NCI-H82 (cell line): ENCODE data around the gene SYPL2.
"Not testable (repeated sequence)": the region's sequence is repeated elsewhere in the genome, so short reads cannot be mapped to it uniquely, and the experiment has no call there.

Experiments
- DNase-seq: peaks from one replicate; lab custom pipeline; 2025; lab: John Stamatoyannopoulos, UW

SYPL2 gene

DNA sequence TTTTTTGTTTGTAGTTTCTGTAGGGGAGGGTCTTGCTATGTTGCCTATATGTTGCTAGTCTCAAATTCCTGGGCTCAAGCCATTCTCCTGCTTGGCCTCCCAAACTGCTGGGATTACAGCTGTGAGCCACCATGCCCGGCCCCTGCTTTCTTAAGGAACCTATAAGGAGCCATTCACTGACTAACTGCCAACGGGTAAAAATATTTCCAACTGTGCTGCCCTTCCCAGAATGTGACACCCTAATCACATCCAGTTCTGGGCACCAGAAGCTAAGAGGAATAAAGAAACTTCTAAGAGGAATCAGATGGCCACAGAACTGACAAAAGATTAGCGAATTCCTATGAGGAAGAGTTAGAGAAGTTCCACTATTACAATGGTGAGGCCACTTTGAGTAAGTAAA, 6.4 kb downstream of the SYPL2 start:
- no peak for DNase-seq

DNA sequence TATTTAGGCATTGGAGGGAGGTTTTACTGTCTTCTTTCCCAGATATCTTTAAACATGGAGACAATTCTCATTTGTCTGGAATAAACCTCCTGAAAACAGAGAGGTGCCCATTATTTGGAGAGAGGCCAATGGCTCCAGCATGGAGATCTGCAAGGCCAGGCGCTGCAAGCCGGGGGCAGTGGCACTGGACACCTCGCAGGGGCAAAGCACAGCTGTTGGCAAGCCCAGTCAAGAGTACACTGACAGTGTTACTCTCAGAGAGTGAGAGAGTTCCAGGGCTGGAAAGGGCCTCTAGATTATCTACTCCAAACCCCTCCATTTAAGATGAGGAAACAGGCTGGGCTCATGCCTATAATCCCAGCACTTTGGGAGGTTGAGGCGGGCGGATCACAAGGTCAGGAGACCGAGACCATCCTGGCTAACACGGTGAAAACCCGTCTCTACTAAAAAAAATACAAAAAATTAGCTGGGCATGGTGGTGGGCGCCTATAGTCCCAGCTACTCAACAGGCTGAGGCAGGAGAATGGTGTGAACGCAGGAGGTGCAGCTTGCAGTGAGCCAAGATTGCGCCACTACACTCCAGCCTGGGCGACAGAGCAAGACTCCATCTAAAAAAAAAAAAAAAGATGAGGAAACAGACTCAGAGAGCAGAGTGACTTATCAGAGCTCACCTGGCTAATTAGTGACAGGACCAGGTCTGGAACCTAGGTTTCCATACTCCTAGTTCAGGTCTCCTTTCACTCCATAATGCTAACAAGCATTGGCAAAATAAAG, 7.1 kb downstream of the SYPL2 start:
- DNase-seq = not testable (repeated sequence)

DNA sequence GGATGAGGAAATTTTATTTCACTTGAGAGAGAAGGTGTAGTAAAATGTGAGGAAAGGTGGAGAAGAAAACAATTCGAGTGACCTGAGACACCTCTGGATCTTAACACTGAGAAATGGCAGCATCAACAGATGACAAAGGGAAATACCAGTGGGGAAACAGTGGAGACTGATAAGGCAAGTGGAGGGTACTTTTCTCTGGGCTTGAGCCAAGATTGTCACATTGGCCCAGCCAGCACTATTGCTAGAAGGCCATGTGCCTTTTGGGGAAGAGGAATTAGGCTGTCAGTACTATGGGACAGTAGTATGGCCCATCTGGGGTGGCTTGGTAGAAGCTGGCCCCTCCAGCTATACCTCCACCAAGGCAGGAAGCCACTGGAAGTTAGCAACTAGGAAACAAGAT, 8.4 kb downstream of the SYPL2 start:
- DNase-seq = no peak

DNA sequence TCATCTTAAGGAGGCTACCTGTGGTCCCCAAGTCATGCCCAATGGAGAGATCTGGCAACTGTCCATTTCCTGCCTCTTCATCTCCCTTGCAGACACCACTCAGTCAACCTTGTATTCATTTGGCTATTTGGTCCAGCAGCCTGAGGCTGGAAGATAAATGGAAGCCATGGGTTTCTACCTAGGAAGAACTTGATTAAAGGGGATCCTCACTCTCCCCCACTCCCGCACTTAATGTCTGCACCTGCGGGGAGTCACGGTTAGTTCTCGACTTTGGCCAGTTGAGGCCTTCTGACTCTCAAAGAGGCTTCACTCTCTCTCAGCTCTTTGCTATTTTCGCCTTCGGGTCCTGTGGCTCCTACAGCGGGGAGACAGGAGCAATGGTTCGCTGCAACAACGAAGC, 8.9 kb downstream of the SYPL2 start:
- DNase-seq = no peak

DNA sequence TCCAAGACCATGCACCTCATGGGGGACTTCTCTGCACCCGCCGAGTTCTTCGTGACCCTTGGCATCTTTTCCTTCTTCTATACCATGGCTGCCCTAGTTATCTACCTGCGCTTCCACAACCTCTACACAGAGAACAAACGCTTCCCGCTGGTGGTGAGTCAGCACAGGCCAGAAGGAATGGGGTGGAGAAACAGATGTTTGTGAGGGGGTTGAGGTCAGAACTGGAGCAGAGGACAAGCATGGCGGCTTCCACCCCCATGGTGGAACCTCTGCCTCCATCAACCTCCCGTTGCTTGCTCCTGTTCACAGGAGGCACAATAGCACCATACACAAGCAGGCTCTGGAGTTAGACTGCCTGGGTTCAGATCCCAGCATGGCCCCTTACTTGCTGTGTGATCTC, 10.5 kb downstream of the SYPL2 start:
- no peak for DNase-seq

DNA sequence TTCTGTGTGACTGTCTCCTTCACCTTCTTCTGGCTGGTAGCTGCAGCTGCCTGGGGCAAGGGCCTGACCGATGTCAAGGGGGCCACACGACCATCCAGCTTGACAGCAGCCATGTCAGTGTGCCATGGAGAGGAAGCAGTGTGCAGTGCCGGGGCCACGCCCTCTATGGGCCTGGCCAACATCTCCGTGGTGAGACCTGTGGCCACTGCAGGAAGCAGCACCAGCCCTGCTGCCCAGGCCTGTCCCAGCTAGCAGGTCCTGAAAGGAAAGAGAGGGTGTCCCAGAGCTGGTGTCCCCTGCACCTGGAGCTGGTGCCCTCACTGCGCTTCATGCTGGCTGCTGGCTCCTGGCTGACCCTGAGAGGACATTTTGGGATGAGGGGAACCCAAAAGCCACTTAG, 11.5 kb downstream of the SYPL2 start:
- DNase-seq = no peak

DNA sequence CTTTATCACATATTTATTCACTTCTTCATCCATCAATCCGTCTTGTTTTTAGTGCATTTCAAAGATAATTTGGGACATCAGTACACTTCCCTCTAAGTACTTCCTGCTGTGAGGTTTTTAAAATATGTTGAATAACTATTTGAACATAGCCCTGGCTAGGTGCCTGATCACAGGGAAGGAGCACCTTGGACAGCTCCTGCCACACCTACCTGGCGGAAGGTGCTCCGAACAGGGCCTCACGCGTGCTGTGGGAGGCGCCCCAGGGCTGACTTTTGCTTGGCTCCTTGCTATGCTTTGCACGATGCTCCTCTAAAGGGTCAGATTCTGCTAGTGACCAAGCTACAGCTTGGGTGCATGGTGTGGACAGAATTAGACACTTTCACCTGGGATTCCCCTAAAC, 12.5 kb downstream of the SYPL2 start:
- no peak for DNase-seq

DNA sequence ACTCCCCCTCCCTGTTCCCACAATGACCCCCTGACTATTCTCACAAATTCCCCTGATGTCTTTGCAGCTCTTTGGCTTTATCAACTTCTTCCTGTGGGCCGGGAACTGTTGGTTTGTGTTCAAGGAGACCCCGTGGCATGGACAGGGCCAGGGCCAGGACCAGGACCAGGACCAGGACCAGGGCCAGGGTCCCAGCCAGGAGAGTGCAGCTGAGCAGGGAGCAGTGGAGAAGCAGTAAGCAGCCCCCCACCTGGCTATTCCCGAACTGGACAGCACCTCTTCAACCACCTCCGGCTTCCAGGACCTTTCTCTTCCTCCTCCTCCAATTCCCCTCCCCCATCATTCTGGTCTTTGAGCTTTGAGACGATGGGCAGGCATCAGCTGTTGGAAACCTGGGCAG, 13.0 kb downstream of the SYPL2 start:
- no peak for DNase-seq

DNA sequence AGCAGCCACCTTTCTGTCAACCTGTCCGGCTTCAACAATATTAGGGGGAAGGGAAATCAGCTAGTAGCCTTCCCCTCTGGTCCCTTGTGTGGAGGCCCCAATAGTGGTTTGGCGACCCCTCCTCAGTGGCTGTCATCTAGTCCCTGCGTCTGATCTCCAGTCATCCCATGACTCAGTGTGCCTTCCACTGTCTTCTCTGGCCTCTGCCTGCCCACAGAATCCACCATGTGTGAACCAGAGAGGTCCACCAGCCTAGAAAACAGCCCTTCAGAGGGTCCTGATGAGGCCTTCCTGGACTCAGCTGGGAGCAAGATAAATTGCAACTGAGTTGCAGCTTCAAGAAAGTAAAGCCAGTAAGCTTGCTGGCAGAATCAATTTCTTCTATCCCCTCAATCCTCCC, 13.6 kb downstream of the SYPL2 start:
- no peak for DNase-seq

DNA sequence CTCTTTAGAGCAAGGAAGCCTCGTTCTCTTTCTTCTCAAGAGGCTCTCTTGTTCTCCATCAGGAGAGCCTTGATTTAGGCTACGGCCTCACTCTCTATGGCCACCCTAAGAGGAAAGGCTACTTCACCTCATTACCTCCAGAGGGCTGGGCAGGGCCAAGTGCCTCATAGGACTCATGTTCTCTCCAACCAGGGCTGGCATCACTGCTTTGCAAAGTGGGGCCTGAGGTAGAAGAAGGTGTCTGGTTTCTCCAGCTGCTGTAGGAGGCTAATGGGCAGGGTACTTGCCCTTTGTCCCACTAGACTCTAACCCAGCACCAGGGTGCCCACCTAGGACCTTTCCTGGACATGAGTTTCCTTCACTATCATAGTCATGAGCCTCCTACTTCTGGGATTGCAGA, 15.3 kb downstream of the SYPL2 start:
- DNase-seq = no peak

DNA sequence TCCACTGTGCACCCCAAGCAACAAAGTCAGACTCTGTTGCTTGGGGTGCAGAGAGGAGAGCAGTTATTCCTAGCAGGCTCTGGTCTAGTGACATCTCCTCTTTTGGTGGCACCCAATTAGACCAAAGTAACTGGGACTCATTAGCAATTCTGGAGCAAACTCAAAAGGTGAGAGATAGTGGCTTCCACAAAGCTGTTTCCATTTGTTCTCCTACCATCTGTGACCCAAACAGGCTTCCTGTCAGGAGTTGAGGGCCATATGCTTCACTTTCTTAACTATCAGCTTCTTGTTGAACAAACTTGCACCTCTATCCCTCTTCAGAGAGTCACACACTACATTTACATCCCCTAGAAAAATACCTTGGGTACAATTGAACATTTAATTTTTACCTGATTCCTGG, 15.9 kb downstream of the SYPL2 start:
- peak; percentile 24 for DNase-seq

DNA sequence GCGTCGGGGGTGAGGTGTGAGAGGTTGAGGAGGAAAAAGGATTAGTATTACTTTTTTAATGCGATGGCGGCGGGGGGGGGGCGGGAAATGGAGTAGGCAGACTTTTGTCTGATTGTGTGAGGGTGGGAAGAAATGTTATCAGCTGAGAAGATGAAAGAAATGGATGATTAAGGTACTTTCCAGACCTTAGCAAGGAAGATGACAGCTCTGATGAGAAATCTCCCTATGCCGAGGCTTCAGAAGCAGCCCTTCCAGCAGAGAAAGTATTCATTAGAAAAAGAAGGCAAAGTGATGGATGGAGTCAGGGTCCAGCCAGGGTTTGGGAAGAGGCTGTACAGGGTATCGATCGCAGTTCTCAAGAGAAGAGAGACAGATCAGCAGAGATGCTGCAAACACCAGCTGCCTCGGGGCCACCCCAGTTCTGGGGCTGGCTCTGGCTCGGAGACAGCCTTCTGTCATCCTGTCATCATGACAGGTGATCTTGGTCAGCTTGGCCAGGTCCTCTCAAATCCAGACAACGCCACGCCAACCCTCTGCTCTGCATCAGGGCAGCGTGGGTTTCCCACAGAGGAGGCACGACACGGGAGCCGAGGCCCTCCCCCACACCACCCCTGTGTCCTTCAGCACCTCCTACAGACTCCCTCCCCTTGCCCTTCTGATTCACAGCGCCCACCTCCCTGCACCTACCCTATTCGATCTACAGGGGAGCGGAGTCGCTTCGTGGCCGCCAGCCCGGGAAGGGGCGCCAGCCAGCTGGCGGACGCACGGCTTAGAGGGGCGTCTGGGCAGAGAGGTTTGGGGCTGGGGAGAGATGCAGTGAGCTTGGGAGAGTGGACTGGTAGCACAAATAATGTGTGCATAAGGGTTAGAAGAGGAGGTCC, 16.7 kb downstream of the SYPL2 start:
- DNase-seq = peak; percentile 91

DNA sequence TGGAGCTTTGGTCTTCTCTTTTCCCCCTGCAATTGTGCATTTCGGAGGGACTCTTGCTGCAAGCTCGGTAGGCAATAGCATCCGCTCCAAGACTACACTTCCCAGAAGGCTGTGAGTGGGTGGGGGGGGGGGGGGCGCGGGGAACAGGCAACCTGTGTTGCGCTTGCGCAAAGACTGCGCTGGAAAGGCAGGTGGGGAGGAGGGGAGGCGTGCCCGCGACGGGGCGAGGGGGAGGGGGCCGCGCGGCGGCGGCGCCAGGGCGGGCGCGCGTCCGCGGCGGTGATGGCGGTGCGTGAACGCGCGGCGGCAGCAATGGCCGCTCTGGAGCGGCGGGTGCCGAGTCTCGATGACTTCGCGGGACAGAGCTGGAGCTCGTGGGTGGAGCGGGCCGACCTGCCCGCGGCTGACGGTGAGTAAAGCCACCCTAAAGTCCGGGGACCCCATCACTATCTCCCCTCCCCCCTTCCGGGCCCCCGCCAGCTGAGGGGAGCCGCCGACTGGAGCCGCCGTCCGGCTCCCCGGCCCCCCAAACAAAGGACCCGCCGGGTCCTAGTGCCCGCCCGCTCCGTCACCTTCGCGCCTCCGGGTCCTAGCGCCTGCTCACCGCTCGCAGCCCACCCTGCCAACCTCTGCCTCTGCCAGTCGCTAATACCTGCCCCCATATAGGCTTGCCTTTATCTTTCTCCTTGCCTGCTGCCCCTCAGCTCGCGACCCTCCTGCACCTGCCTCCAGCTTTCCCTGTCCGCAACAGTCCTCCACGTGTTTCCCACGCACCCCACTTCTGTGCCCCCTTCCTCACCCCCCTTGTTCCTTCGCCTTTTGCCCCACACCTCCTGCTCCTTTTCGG, 17.5 kb downstream of the SYPL2 start, which contains the start of gene ATXN7L2:
ATXN7L2 (plus strand) TSS at position 234 of the 847 bp plus-strand sequence; CDS start at position 283, 49 bp downstream.
- peak; percentile 95 for DNase-seq

DNA sequence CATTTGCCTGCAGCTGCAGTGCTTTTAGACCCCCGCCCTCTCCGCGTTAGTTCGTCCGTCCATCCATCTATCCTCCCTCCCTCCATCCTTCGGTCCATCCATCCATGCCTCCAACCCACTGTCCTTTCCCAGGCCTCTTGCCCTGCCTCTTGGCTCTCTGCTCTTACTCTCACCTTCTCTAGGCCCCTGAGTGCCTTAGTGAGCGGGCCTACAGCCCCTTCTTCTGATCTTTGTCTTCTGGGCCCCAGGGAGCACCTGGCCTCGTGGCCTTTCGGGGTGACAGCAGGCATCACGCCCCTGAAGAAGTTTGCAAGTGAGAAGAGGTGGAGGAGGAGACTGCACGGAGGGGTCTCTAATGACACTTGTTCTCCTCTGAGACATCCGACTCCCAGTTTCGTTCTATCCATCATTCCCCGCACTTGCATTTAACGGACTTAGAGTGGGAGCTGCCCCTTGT, 18.2 kb downstream of the SYPL2 start:
- DNase-seq = no peak

DNA sequence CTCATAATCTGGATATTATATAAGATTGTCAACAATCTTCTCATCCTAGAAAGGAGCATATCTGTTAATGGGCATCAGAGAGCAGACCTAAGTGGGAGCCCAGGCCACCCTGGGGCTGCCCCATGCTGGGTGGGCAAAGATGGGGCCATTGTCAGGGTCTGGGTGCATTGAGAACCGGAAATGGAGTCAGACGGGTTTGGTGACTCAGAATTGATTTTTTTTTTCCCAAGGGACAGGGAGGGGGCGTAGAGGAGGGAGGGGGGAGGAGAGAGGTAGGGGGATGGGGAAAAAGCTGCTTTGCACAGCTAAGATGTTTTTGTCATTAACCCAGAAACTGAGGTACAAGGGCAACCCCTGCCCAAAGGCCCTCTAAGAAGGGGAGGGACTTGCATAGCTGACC, 18.7 kb downstream of the SYPL2 start:
- DNase-seq = peak; percentile 42

DNA sequence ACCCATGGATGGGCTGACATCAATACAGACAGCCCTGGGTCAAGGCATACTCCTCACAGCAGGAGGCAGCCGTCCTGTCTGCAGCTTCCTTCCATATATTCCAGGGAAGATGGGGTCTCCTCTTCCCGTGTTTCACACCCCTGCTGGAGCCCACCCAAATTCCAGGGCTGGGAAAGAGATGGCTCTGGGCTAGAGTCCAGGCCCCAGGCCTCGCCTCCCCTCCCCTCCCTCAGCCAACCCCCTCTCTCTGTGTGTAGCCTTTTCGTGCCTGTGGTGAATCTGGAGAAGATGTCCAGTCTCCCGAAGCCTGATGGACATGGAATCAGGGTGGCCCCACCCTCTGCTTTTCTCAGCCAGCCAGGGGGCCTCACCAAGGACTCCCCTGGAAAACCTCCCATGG, 20.9 kb downstream of the SYPL2 start:
- DNase-seq = no peak

DNA sequence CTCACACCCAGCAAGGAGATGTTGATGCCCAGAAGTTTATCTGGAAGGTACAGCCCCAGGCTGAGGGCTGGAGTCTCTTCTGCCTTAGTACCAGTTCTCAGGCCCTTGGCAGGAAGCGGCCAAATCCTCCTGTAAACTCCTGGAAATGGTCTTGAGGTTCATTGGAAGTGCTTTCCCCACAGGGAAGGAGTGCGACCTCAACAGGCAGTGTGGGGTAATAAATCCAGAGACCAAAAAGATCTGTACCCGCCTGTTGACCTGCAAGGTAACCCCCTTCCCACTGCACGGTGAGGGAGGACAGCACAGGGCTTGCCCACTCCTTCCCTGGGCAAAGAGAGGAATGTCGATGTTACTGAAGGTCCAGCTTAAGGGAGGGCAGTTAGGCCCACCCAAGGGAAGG, 21.9 kb downstream of the SYPL2 start:
- DNase-seq = peak; percentile 22

DNA sequence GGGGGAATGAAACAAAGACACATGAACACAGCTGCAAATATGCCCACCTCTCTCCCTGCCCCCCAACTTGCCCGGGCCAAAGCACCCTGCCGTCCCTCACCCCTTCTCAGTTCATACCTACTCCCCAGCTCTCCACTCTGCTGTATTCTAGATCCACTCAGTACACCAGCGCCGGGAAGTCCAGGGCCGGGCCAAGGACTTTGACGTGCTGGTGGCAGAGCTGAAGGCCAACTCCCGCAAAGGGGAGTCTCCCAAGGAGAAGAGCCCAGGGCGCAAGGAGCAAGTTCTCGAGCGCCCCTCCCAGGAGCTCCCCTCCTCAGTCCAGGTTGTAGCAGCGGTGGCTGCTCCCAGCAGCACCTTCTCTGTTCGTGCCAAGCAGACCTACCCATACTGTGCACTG, 22.4 kb downstream of the SYPL2 start:
- no peak for DNase-seq

DNA sequence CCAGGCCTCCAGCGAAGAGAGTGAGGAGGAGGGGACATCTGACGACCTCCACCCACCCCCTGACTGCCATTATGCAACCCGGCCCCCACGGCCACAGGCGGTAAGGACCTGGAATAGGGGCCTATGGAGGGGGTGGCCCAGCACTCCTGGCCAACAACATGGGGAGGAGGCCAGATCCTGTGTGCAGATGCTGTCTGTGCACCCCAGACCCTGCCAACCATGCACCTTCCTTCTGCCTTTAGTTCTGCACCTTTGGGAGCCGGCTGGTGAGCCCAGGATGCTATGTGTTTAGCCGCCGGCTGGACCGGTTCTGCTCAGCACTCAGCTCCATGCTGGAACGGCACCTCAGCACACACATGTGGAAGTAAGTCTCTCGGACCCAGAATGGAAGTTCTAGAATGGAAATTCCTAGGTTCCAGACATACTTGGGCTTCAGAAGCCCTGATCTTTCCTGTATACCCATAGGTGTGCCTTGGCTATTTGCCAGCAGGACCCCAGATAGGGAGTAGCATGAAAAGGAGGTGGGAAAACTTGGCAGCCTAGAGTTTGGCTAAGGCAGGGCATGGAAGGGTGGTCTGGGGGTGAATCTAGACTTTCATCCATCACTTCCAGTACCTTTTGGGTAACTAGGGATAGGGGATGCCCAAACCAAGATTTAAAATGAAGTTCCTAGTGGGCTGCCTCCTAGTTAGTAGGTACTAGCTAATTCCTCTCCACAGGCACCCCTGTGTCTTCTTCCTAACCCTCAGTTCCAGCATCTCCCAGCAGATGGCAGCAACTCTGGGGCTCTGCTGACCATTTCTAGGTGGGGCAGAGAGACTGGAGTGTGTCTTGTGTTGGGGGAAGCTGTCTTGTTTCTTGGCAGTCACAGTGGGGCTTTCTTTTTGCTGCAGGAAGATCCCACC, 23.9 kb downstream of the SYPL2 start:
- DNase-seq = peak; percentile 81

DNA sequence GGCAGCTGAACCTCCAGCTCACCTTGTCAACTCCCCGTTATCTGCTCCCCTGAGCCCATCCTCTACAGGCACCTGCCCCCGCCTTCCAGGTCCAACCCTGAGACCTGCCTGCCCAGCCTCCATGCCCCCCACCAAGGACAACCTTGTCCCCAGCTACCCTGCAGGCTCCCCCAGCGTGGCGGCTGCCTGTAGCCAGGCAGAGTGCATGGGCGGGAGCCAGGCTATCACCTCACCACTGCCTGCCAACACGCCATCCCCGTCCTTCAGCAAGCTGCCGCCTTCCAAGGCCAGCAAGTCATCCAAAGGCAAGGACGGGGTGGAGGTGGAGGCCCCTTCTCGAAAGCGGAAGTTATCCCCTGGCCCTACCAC, 24.6 kb downstream of the SYPL2 start:
- no peak for DNase-seq

DNA sequence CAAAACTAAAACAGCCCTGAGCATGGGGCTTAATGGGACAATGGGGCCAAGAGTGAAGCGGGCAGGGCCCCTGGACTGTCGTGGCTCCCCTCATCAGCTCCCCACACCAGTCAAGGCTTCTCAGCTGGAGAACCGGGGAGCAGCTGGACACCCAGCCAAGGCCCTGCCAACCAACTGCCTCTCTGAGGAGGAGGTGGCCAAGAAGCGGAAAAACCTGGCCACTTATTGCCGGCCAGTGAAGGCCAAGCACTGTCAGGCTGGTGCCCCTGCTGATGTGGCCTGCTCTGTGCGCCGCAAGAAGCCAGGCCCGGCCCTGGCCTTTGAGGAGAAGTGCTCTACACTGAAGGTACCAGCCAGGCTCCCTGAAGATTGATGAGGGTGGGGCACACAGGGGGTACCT, 25.0 kb downstream of the SYPL2 start:
- DNase-seq = no peak
